Ascending aorta (tissue), 2 donors: Measurements from ENCODE around the gene BCAS1. TPM values are rescaled to one million over a fixed set of nuclear protein-coding genes. Genes with fewer than 3 reads are reported as not detected.

Source experiments
- DNase-seq, 2 donors: peaks; one replicate each; pipeline ENCODE4 v3.0.0-alpha.2; 2019; ENCODE audit warnings: low spot score in 2 of 2
- H3K27ac ChIP-seq, 2 donors: fragments of 200-600 bp; sonication (generic); one replicate each; pipeline ENCODE4 v1.5.1; 2016 to 2017; ENCODE audit warnings: mild to moderate bottlenecking in 1 of 2
- H3K27me3 ChIP-seq: fragments of 200-600 bp; sonication (generic); one replicate; pipeline ENCODE4 v1.5.1; 2017
- H3K36me3 ChIP-seq, 2 donors: fragments of 200-600 bp; sonication (generic); one replicate each; pipeline ENCODE4 v1.5.1; 2016
- H3K4me1 ChIP-seq, 2 donors: fragments of 200-600 bp; sonication (generic); one replicate each; pipeline ENCODE4 v1.5.1; 2016 to 2017; ENCODE audit warnings: mild to moderate bottlenecking in 1 of 2
- H3K4me3 ChIP-seq, 2 donors: fragments of 200-600 bp; sonication (generic); one replicate each; pipeline ENCODE4 v1.5.1; 2016 to 2017; ENCODE audit warnings: mild to moderate bottlenecking in 1 of 2
- H3K9me3 ChIP-seq, 2 donors: fragments of 200-600 bp; sonication (generic); one replicate each; pipeline ENCODE4 v1.5.1; 2016
- intact Hi-C: fragments of 100-400 bp; cut with DNase I; formaldehyde crosslinking; loops from one replicate; pipeline ENCODE4 v1.15.1; 2023
- total RNA-seq: library from RNA; depleted of rRNA; stranded (reverse); fragments of >200 nt; gene quantifications from one replicate; pipeline ENCODE4 v1.1.0, GENCODE V29; 2016
- TF ChIP-seq, protein P1 (sequence below), 3 experiments: fragments of 200-600 bp in 2 of 3; fragments of 450-650 bp in 1 of 3; sonication (generic) in 2 of 3; IDR thresholded peaks; one replicate each; pipeline ENCODE4 v1.5.1; 2016 to 2019; ENCODE audit warnings: antibody characterized with exemption in 3 of 3, mild to moderate bottlenecking in 1 of 3, moderate library complexity in 1 of 3

The BCAS1 gene
- total RNA-seq, 1 donor from 2014 or later, result not detected

DNA sequence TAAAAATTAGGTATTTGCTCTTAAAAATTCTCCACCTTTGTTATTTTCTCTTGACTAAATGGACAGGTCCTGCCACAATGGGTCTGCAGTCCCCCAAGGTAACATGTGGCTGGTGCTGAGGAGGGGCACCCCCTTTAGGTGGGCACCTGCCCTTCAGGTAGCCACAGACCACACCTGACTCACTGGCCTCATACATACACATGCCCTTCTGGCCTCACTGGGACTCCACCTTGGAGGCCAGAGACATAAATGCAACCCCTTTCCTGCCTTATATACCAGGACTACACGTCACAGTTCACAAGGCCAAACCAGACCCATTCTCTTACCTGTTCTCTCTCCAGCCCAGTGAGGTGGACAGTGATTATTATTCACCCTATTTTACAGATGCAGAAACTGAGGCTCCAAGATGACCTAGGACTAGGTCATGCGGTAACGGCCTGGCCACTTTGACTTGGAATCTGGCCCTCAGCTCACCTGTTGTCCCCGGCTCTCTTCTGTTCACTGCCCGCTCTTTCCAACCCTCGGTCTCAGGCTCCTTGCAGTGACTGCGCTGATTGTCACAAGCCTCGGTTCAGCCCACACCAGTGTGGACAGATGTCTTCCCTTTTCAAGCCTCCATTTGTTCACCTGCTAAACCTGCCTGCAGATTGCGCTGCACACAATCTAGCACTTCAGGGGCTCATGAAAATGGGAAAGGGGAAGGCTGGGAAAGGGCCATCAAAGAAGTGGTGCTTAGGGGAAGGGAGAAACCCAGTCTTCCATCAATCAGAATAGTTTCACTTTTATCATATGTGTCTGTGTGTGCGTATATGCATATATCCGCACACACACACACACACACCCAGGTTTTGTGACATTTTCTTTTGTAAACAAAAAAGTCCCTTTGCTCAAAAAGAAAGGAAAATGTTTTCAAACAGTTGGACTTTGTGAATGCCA, 121.7 kb downstream of the BCAS1 start:
- TF ChIP-seq, protein P1, sequence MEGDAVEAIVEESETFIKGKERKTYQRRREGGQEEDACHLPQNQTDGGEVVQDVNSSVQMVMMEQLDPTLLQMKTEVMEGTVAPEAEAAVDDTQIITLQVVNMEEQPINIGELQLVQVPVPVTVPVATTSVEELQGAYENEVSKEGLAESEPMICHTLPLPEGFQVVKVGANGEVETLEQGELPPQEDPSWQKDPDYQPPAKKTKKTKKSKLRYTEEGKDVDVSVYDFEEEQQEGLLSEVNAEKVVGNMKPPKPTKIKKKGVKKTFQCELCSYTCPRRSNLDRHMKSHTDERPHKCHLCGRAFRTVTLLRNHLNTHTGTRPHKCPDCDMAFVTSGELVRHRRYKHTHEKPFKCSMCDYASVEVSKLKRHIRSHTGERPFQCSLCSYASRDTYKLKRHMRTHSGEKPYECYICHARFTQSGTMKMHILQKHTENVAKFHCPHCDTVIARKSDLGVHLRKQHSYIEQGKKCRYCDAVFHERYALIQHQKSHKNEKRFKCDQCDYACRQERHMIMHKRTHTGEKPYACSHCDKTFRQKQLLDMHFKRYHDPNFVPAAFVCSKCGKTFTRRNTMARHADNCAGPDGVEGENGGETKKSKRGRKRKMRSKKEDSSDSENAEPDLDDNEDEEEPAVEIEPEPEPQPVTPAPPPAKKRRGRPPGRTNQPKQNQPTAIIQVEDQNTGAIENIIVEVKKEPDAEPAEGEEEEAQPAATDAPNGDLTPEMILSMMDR (IDR thresholded peaks at IDR 0.05), result no peak
- H3K9me3 ChIP-seq, result no peaks in the 10 kb centered on the region
- H3K36me3 ChIP-seq, result no peaks in the 10 kb centered on the region
- DNase-seq, result no peak
- no peak overlapping the region for H3K27ac ChIP-seq
- no peaks in the 10 kb centered on the region for H3K27me3 ChIP-seq
- H3K4me1 ChIP-seq, result peaks cover 0 to 5% of the 10 kb centered on the region in 2 donors
- intact Hi-C loops, result no loop called here
- H3K4me3 ChIP-seq, result no peak overlapping the region

DNA sequence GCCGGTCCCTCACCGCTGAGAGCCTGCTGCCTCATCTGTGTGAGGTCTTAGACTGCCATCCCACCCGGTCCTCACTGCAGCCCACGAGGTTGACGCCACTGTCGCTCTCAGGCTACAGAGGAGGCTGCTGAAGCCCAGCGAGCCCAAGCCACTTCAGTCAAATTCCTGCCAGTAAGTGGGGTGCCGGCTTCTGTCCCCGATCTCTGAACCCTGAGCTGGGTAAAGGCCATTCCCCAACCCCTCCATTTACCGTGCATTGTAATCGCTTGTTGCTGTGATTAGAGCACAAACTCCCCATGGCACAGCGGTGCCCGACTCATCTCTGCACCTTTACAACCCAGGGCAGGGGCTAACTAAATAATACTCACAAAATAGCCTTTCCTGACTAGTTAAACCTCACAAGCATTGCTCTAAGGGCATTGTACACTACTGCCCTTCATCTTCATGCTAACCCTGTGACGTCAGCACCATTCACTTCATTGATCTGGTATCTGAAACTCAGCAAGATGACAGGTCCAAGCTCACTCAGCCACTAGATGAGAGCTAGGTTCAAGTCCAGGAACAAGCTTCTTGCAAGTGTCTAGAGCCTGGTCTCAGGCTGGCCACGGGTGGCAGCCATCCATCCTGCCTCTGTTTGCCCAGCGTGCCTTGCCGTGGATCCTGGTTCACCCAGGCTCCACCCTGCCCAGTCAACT, 122.7 kb downstream of the BCAS1 start:
- no peak overlapping the region for H3K27ac ChIP-seq
- no peaks in the 10 kb centered on the region for H3K27me3 ChIP-seq
- no peaks in the 10 kb centered on the region for H3K9me3 ChIP-seq
- no peak for DNase-seq
- TF ChIP-seq, protein P1 (IDR thresholded peaks at IDR 0.05), result no peak
- intact Hi-C loops, result no loop called here
- no peak overlapping the region for H3K4me3 ChIP-seq
- H3K36me3 ChIP-seq, result no peaks in the 10 kb centered on the region
- H3K4me1 ChIP-seq, result peaks cover 0 to 5% of the 10 kb centered on the region in 2 donors

DNA sequence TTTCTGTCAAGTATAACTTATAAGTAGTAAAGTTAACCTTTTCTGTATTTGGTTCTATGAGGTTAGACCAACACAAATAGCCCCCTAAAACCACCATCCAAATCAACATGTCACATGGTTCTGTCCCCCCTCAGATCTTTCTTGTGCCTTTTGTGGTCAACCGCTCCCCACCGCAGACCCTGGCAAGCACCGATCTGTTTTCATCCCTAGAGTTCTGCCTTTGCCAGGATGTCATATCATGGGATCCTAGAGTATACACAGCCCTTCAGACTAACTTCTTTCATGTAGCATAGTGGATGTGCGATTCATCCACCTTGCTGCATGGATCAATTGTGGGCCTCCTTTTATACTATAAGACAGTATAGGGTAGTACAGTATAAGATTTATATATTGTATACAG, 124.3 kb downstream of the BCAS1 start:
- no peak for DNase-seq
- Histone ChIP-seq H3K27me3 (no peaks in the 10 kb centered on the region), H3K36me3 (no peaks in the 10 kb centered on the region), H3K9me3 (no peaks in the 10 kb centered on the region), H3K4me3 (no peak overlapping the region), H3K4me1 (peaks cover 0 to 5% of the 10 kb centered on the region in 2 donors), H3K27ac (no peak overlapping the region)
- TF ChIP-seq, protein P1 (IDR thresholded peaks at IDR 0.05), result no peak
- intact Hi-C loops, result no loop called here

DNA sequence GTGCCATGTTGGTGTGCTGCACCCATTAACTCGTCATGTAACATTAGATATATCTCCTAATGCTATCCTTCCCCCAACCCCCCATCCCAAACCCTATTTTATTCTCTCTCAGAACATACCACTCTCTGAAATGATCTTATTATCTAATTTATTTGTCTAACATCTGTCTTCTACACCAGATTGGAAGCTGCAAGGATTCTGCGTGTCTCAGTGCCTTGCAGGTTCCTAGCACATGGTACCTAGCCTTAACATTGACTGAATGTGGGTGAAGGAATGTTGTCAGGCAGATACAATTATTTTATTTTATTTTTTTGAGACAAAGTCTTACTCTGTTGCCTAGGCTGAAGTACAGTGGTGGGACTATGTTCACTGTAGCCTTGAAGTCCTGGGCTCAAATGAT, 124.9 kb downstream of the BCAS1 start:
- Histone ChIP-seq H3K27ac (no peak overlapping the region), H3K36me3 (no peaks in the 10 kb centered on the region), H3K4me3 (no peak overlapping the region), H3K9me3 (no peaks in the 10 kb centered on the region), H3K4me1 (peaks cover 0 to 5% of the 10 kb centered on the region in 2 donors), H3K27me3 (no peaks in the 10 kb centered on the region)
- intact Hi-C loops, result no loop called here
- TF ChIP-seq, protein P1 (IDR thresholded peaks at IDR 0.05), result no peak
- DNase-seq, result no peak

DNA sequence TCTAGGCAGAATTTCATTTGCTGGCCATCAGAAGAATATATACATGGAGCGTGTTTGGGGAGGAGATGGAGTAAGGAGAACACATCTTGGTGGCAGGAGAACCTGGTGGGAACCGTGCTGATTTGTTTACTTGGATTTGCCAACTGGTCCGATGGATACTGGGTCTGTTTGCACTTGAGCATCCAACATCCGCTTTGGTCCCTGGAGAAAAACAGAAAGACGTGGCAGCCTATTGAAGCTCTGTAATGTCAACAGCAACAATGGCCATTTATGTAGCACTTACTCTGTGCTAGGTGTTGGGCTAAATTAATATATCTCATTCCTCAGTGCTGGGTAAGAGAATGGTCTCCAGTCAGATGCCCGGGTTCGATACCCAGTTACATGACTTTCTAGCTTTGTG, 125.6 kb downstream of the BCAS1 start:
- intact Hi-C loops, result no loop called here
- peaks cover 0 to 8% of the 10 kb centered on the region in 2 donors for H3K4me1 ChIP-seq
- no peak overlapping the region for H3K27ac ChIP-seq
- H3K9me3 ChIP-seq, result no peaks in the 10 kb centered on the region
- TF ChIP-seq, protein P1 (IDR thresholded peaks at IDR 0.05), result no peak
- H3K4me3 ChIP-seq, result no peak overlapping the region
- DNase-seq, result no peak
- no peaks in the 10 kb centered on the region for H3K36me3 ChIP-seq
- H3K27me3 ChIP-seq, result no peaks in the 10 kb centered on the region
